Pancreas (tissue), 10 donors: ENCODE results near the gene AUTS2. TPM values are rescaled to one million over a fixed set of nuclear protein-coding genes. Genes with fewer than 3 reads are reported as not detected.
"Not testable (repeated sequence)": the region's sequence is repeated elsewhere in the genome, so short reads cannot be mapped to it uniquely, and the experiment has no call there.

Source experiments
- ATAC-seq, 4 donors: fragments of 200-7000 bp; cut with Tn5 transposase; one replicate each; pipeline versions ENCODE4 v1.8.0 to v1.9.1; 2020; ENCODE audit warnings: mild to moderate bottlenecking in 4 of 4, moderate library complexity in 4 of 4
- DNase-seq, 6 donors: peaks; one replicate each; pipeline ENCODE4 v3.0.0-alpha.2; 2020
- FAIRE-seq: peaks from 2 replicates; lab custom pipeline; 2012; peaks lifted over from hg19 to GRCh38; lab: Jason Lieb, UNC
- H3K27ac ChIP-seq, 4 donors: fragments of 200-600 bp; sonication (generic); 1 replicate in 3 of 4; 2 replicates in 1 of 4; pipeline versions ENCODE4 v1.5.0 to v1.8.0; 2020
- H3K27me3 ChIP-seq, 4 donors: fragments of 200-600 bp; one replicate each; pipeline ENCODE4 v1.8.0; 2021
- H3K36me3 ChIP-seq, 3 donors: fragments of 200-600 bp; sonication (generic) in 1 of 3; one replicate each; pipeline versions ENCODE4 v1.5.0 to v1.8.0; 2020 to 2021
- H3K4me1 ChIP-seq, 3 donors: fragments of 200-600 bp; one replicate each; pipeline ENCODE4 v1.8.0; 2021
- H3K4me3 ChIP-seq, 4 donors: fragments of 200-600 bp; sonication (generic) in 2 of 4; one replicate each; pipeline versions ENCODE4 v1.5.0 to v1.8.0; 2020 to 2021
- H3K9me3 ChIP-seq, 4 donors: fragments of 200-600 bp; one replicate each; pipeline ENCODE4 v1.8.0; 2021
- CTCF ChIP-seq, 4 donors: fragments of 200-600 bp; sonication (generic) in 3 of 4; IDR thresholded peaks; one replicate each; pipeline versions ENCODE4 v1.5.0 to v1.8.0; 2021; ENCODE audit warnings: antibody characterized with exemption in 4 of 4
- whole genome bisulfite sequencing, 2 donors: extraction: QIAGEN DNeasy Blood & Tissue Kit; methylation state at CpG; one replicate each; pipeline ENCODE4 v1.1.7; 2013; 5-methylcytosine and 5-hydroxymethylcytosine counted together
- intact Hi-C, 3 donors: fragments of 100-400 bp; cut with DNase I; formaldehyde crosslinking; loops; one replicate each; pipeline versions ENCODE4 v1.11.1 to v1.14.2; 2022
- polyA plus RNA-seq, 2 donors: library from polyadenylated mRNA; stranded (reverse); fragments of 200-250 nt; gene quantifications; one replicate each; pipeline ENCODE4 v1.2.3, GENCODE V29; 2013
- total RNA-seq, 6 donors: library from RNA; stranded (reverse); fragmentation: NEBNext Ultra II Directional in 4 of 6; extraction: Animal tissue kit (Norgen Biotek cat#: 25700) in 4 of 6; gene quantifications; one replicate each; pipeline versions ENCODE4 v1.2.1 to v1.2.4, GENCODE V29; 2021 to 2023
- donor health status: healthy with polysubstance abuse.
- donor health status: DM: no; HTN: no; CAD: no; lungs with moderate emphysema.
- donor health status: DM: no; HTN: no; CAD: no.
- donor health status: control.
- donor health status: control.
- donor health status: Bipolar disorder and iron deficiency.
- donor health status: DM: yes; HTN: yes; CAD: no.
- donor health status: DM: no; HTN: no; CAD: no.
- donor health status: DM: no; HTN: no; CAD: no.
- donor health status: DM: yes; HTN: yes; CAD: no.

AUTS2 gene
- total and polyA plus RNA-seq, 8 donors = 5.8 to 16.8 (median 9.9) TPM

GRCh38 chr7:70267381-70268120 is 669.3 kb downstream of the AUTS2 start:
- ATAC-seq (no peak), DNase-seq (no peak), FAIRE-seq (no peak)
- no peaks in the 10 kb centered on the region for H3K36me3 ChIP-seq
- no peaks in the 10 kb centered on the region for H3K27me3 ChIP-seq
- no peaks in the 10 kb centered on the region for H3K9me3 ChIP-seq
- no peaks in the 10 kb centered on the region for H3K4me1 ChIP-seq
- H3K4me3 ChIP-seq = no peak overlapping the region
- no peak overlapping the region for H3K27ac ChIP-seq
- no peak for TF ChIP-seq CTCF (IDR thresholded peaks at IDR 0.05)
- intact Hi-C loops = no loop called here
- WGBS, 2 donors = 53 to 59% methylated on average over 5 of the region's 5 CpGs

GRCh38 chr7:70268179-70268578 is 669.9 kb downstream of the AUTS2 start:
- FAIRE-seq = no peak
- intact Hi-C loops = no loop called here
- no peaks in the 10 kb centered on the region for H3K36me3 ChIP-seq
- H3K27ac ChIP-seq = no peak overlapping the region
- 45 to 48% methylated on average over 2 of the region's 2 CpGs for WGBS, 2 donors
- H3K4me3 ChIP-seq = no peak overlapping the region
- ATAC-seq = no peak
- DNase-seq = no peak
- no peaks in the 10 kb centered on the region for H3K27me3 ChIP-seq
- no peaks in the 10 kb centered on the region for H3K4me1 ChIP-seq
- no peaks in the 10 kb centered on the region for H3K9me3 ChIP-seq
- no peak for TF ChIP-seq CTCF (IDR thresholded peaks at IDR 0.05)

- H3K36me3 ChIP-seq = no peaks in the 10 kb centered on the region
- 77 to 94% methylated on average over 1 of the region's 1 CpG for WGBS, 2 donors
- no peak for ATAC-seq
- no peak overlapping the region for H3K4me3 ChIP-seq
- no peaks in the 10 kb centered on the region for H3K4me1 ChIP-seq
- no peaks in the 10 kb centered on the region for H3K9me3 ChIP-seq
- no peak for DNase-seq
- intact Hi-C loops = no loop called here
- no peak overlapping the region for H3K27ac ChIP-seq
- no peak for FAIRE-seq
- TF ChIP-seq CTCF (IDR thresholded peaks at IDR 0.05) = no peak
- H3K27me3 ChIP-seq = no peaks in the 10 kb centered on the region
Measured at GRCh38 chr7:70270149-70270548, 671.9 kb downstream of the AUTS2 start.

- Histone ChIP-seq H3K4me1 (no peaks in the 10 kb centered on the region), H3K9me3 (no peaks in the 10 kb centered on the region), H3K4me3 (no peak overlapping the region), H3K27me3 (no peaks in the 10 kb centered on the region), H3K36me3 (no peaks in the 10 kb centered on the region), H3K27ac (no peak overlapping the region)
- DNase-seq (no peak), FAIRE-seq (no peak), ATAC-seq (no peak)
- 73 to 75% methylated on average over 8 of the region's 8 CpGs for WGBS, 2 donors
- no peak for TF ChIP-seq CTCF (IDR thresholded peaks at IDR 0.05)
- intact Hi-C loops = no loop called here
Measured at GRCh38 chr7:70271617-70272081, 673.4 kb downstream of the AUTS2 start.

- H3K27me3 ChIP-seq, ATAC-seq, H3K36me3 ChIP-seq, H3K27ac ChIP-seq, H3K4me1 ChIP-seq, DNase-seq, FAIRE-seq, H3K4me3 ChIP-seq, intact Hi-C loops, H3K9me3 ChIP-seq: not testable (repeated sequence)
- WGBS, 2 donors = 84 to 94% methylated on average over 3 of the region's 3 CpGs
Measured at GRCh38 chr7:70275570-70275969, 677.3 kb downstream of the AUTS2 start.
